Glutamatergic neuron (in vitro differentiated cells): Measurements from ENCODE around the gene TCN1. TPM values are rescaled to one million over a fixed set of nuclear protein-coding genes. Genes with fewer than 3 reads are reported as not detected.
"Not testable (repeated sequence)": the region's sequence is repeated elsewhere in the genome, so short reads cannot be mapped to it uniquely, and the experiment has no call there.

Experiments used
- DNase-seq: peaks from one replicate; pipeline ENCODE4 v3.0.0; 2022
- H3K27ac Mint-ChIP-seq: one replicate; pipeline ENCODE4 v1.8.0; 2020; ENCODE audit warnings: mild to moderate bottlenecking, mixed read lengths, inconsistent platforms; ENCODE audit not compliant: unreplicated experiment
- H3K27me3 Mint-ChIP-seq: one replicate; pipeline ENCODE4 v1.8.0; 2020; ENCODE audit warnings: mild to moderate bottlenecking, moderate library complexity, mixed read lengths, inconsistent platforms; ENCODE audit not compliant: unreplicated experiment
- H3K36me3 Mint-ChIP-seq: one replicate; pipeline ENCODE4 v1.8.0; 2020; ENCODE audit warnings: mild to moderate bottlenecking, mixed read lengths, inconsistent platforms; ENCODE audit not compliant: unreplicated experiment
- H3K4me1 Mint-ChIP-seq: one replicate; pipeline ENCODE4 v1.8.0; 2020; ENCODE audit warnings: mild to moderate bottlenecking, low read depth, mixed read lengths, inconsistent platforms; ENCODE audit not compliant: unreplicated experiment
- H3K4me3 Mint-ChIP-seq: one replicate; pipeline ENCODE4 v1.8.0; 2020; ENCODE audit warnings: mild to moderate bottlenecking, mixed read lengths, inconsistent platforms; ENCODE audit not compliant: unreplicated experiment
- H3K9me3 Mint-ChIP-seq: one replicate; pipeline ENCODE4 v1.8.0; 2020; ENCODE audit warnings: mild to moderate bottlenecking, moderate library complexity, mixed read lengths, inconsistent platforms; ENCODE audit not compliant: unreplicated experiment
- CTCF ChIP-seq: fragments of 200-600 bp; sonication (generic); IDR thresholded peaks from one replicate; pipeline ENCODE4 v1.5.0; 2021; ENCODE audit not compliant: partially characterized antibody, unreplicated experiment
- total RNA-seq: library from RNA; stranded (reverse); fragmentation: NEBNext Ultra II Directional; extraction: Animal tissue kit (Norgen Biotek cat#: 25700); gene quantifications from one replicate; pipeline ENCODE4 v1.2.1, GENCODE V29; 2021; ENCODE audit not compliant: unreplicated experiment

TCN1 gene
- total RNA-seq, 1 donor from 2014 or later: not detected

GRCh38 chr11:59859673-59860072 lies 6.6 kb downstream of the TCN1 start:
- Mint-ChIP-seq H3K9me3 (no peaks in the 10 kb centered on the region), H3K4me3 (no peak overlapping the region), H3K4me1 (no peaks in the 10 kb centered on the region), H3K27ac (no peak overlapping the region), H3K36me3 (no peaks in the 10 kb centered on the region), H3K27me3 (no peaks in the 10 kb centered on the region)
- no peak for TF ChIP-seq CTCF
- DNase-seq: no peak

GRCh38 chr11:59857439-59858434 lies 8.6 kb downstream of the TCN1 start:
- no peaks in the 10 kb centered on the region for H3K27me3 Mint-ChIP-seq
- no peak overlapping the region for H3K4me3 Mint-ChIP-seq
- no peak overlapping the region for H3K27ac Mint-ChIP-seq
- no peaks in the 10 kb centered on the region for H3K4me1 Mint-ChIP-seq
- no peak for TF ChIP-seq CTCF
- no peaks in the 10 kb centered on the region for H3K36me3 Mint-ChIP-seq
- no peaks in the 10 kb centered on the region for H3K9me3 Mint-ChIP-seq
- no peak for DNase-seq

- no peaks in the 10 kb centered on the region for H3K27me3 Mint-ChIP-seq
- no peak for TF ChIP-seq CTCF
- no peaks in the 10 kb centered on the region for H3K4me1 Mint-ChIP-seq
Observed at GRCh38 chr11:59854871-59855270, 11.4 kb downstream of the TCN1 start.

GRCh38 chr11:59851416-59851815 lies 14.9 kb downstream of the TCN1 start:
- H3K36me3 Mint-ChIP-seq, H3K4me3 Mint-ChIP-seq, DNase-seq, H3K4me1 Mint-ChIP-seq, H3K9me3 Mint-ChIP-seq, H3K27me3 Mint-ChIP-seq, H3K27ac Mint-ChIP-seq: not testable (repeated sequence)

More at GRCh38 chr11:59854871-59855270, 11.4 kb downstream of the TCN1 start:
- no peak overlapping the region for H3K27ac Mint-ChIP-seq
- no peak for DNase-seq
- no peak overlapping the region for H3K4me3 Mint-ChIP-seq
- no peaks in the 10 kb centered on the region for H3K9me3 Mint-ChIP-seq
- H3K36me3 Mint-ChIP-seq: no peaks in the 10 kb centered on the region

- H3K36me3 Mint-ChIP-seq, DNase-seq, H3K27me3 Mint-ChIP-seq, H3K27ac Mint-ChIP-seq, H3K9me3 Mint-ChIP-seq, H3K4me3 Mint-ChIP-seq, H3K4me1 Mint-ChIP-seq: not testable (repeated sequence)
Observed at GRCh38 chr11:59849551-59849950, 16.7 kb downstream of the TCN1 start.

- no peaks in the 10 kb centered on the region for H3K36me3 Mint-ChIP-seq
- H3K27me3 Mint-ChIP-seq: no peaks in the 10 kb centered on the region
Observed at GRCh38 chr11:59849129-59849528, 17.2 kb downstream of the TCN1 start.

GRCh38 chr11:59848439-59848838 lies 17.8 kb downstream of the TCN1 start:
- not testable (repeated sequence) for H3K9me3 Mint-ChIP-seq

More at GRCh38 chr11:59849129-59849528, 17.2 kb downstream of the TCN1 start:
- no peak for DNase-seq
- Mint-ChIP-seq H3K9me3 (no peaks in the 10 kb centered on the region), H3K4me3 (no peak overlapping the region), H3K4me1 (no peaks in the 10 kb centered on the region), H3K27ac (no peak overlapping the region)
- TF ChIP-seq CTCF: no peak

More at GRCh38 chr11:59848439-59848838, 17.8 kb downstream of the TCN1 start:
- H3K4me3 Mint-ChIP-seq, H3K27ac Mint-ChIP-seq, H3K27me3 Mint-ChIP-seq, DNase-seq, H3K4me1 Mint-ChIP-seq, H3K36me3 Mint-ChIP-seq: not testable (repeated sequence)
